EL (cell line): ENCODE measurements around the gene ANTXR2.
"Not testable (repeated sequence)": the region's sequence is repeated elsewhere in the genome, so short reads cannot be mapped to it uniquely, and the experiment has no call there.

Experiments
- DNase-seq: peaks from one replicate; pipeline ENCODE4 v3.0.0-alpha.2; 2016

Gene ANTXR2

GRCh38 chr4:80072744-80073472 lies at the start of gene ANTXR2:
TSS of gene ANTXR2 (minus strand) at chr4:80073229. CDS start at chr4:80072560, 669 bp downstream.
- DNase-seq: peak; percentile 97

DNA sequence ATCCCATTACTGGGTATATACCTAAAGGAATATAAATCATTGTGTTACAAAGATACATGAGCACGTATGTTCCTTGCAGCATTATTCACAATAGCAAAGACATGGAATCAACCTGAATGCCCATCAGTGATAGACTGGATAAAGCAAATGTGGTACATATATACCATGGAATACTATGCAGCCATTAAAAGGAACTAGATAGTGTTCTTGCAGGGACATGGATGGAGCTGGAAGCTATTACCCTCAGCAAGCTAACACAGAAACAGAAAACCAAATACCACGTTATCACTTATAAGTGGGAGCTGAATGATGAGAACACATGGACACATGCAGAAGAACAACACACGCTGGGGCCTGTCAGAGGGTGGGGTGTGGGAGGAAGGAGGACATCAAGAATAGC lies 48.8 kb upstream of the ANTXR2 start:
- DNase-seq: not testable (repeated sequence)

GRCh38 chr4:80119620-80120019 lies 46.6 kb upstream of the ANTXR2 start:
- DNase-seq: not testable (repeated sequence)

DNA sequence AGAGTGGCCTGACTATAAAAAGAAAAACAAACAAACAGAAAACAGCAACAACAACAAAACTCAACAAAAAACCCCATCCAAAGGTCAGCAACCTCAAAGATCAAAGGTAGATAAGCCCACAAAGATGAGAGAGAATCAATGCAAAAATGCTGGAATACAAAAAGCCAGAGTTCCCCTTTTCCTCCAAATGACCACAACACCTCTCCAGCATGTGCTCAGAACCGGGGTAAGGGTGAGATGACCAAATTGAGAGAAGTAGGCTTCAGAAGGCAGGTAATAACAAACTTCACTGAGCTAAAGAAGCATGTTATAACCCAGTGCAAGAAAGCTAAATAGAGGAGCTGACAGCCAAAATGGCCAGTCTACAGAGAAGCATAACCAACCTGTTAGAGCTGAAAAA lies 43.5 kb upstream of the ANTXR2 start:
- no peak for DNase-seq

DNA sequence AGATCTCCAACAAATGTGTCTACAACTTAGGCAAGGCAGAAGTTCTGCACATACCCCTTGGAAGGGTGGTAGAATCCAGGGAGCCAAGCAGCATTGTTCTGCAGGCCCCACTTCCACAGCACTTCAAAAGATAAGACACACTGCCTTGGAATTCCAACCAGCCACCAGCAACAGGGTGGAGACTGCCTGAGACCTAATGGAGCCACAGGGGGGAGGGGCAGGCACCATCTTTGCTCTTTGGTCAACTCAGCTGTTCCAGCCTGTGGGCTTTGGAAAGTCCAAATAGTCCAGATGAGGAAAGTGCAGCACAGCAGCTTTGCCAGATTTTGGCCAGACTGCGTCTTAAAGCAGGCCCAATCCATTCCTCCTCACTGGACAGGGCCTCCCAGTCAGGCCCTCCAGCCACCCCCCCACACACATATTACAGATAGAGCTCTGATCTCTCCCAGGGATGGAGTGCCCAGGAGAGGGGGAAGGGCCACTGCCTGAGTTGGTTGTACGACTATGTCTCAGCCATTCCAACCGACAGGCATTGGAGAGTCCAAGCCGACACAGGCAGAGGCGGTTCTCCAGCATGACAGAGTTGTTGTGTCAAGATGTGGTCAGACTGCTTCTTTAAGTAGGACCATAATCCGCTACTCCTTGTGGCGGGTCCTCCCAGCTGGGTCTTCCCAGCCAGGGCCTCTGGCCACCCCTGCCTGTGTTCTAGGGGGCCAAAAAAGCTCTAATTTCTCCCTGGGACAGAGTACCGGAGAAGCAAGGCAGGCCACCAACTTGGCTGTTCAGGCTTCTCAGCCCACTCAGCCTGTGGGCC lies 42.5 kb upstream of the ANTXR2 start:
- DNase-seq: peak; percentile 48

GRCh38 chr4:80114732-80115265 lies 41.8 kb upstream of the ANTXR2 start:
- no peak for DNase-seq

DNA sequence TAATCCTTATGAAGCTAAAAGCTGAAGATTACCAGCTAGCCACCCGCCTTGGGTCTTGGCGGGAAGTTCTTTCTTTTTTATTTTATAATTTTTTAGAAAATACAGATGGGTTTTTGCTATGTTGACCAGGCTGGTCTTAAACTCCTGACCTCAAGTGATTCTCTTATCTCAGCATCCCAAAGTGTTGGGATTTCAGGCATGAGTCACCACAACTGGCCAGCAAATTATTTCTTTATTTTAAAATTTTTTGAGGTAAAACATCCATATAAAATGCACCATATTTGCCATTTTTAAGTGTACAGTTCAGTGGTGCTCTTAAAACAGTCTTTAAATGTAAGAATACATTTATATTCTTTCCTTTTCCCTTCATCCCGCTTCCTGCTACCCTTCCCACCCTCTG lies 40.6 kb upstream of the ANTXR2 start:
- DNase-seq: no peak

- DNase-seq: no peak
Measured at GRCh38 chr4:80112236-80112635, 39.2 kb upstream of the ANTXR2 start.

- DNase-seq: no peak
Measured at GRCh38 chr4:80111276-80111675, 38.2 kb upstream of the ANTXR2 start.

- no peak for DNase-seq
Measured at GRCh38 chr4:80107374-80107773, 34.3 kb upstream of the ANTXR2 start.

DNA sequence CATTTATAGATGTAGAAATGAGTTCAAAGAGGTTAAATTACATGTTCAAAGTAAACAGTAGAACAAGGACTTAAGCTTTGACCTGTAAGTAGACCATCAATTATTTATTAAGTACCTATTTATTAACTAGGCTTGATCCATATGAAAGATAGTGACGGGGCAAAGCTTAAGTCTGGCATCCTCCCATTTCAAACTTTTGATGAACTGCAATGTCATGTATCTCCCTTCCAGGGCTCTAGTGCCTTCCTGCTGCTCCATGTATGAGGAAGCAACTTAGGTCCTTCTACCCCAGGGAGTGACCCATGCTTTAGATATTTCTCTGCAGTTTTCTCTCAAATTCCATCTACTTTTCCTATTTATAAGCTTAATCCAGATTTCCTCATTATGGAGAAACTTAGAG lies 31.9 kb upstream of the ANTXR2 start:
- DNase-seq: no peak

- DNase-seq: no peak
Measured at GRCh38 chr4:80103629-80104028, 30.6 kb upstream of the ANTXR2 start.

GRCh38 chr4:80101792-80102116 lies 28.7 kb upstream of the ANTXR2 start:
- DNase-seq: no peak

- DNase-seq: no peak
Measured at GRCh38 chr4:80101071-80101791, 28.2 kb upstream of the ANTXR2 start.

DNA sequence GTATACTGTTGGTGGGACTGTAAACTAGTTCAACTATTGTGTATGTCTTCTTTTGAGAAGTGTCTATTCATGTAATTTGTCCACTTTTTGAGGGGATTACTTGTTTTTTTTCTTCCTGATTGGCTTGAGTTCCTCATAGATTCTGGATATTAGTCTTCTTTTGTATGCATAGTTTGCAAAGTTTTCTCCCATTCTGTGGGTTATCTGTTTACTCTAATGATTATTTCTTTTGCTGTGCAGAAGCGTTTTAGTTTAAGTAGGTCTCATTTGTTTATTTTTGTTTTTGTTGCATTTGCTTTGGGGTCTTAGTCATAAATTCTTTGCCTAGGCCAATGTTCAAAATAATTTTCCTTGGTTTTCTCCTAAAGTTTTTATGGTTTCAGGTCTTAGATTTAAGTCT lies 26.6 kb upstream of the ANTXR2 start:
- DNase-seq: no peak

- DNase-seq: no peak
Measured at GRCh38 chr4:80098635-80099034, 25.6 kb upstream of the ANTXR2 start.

DNA sequence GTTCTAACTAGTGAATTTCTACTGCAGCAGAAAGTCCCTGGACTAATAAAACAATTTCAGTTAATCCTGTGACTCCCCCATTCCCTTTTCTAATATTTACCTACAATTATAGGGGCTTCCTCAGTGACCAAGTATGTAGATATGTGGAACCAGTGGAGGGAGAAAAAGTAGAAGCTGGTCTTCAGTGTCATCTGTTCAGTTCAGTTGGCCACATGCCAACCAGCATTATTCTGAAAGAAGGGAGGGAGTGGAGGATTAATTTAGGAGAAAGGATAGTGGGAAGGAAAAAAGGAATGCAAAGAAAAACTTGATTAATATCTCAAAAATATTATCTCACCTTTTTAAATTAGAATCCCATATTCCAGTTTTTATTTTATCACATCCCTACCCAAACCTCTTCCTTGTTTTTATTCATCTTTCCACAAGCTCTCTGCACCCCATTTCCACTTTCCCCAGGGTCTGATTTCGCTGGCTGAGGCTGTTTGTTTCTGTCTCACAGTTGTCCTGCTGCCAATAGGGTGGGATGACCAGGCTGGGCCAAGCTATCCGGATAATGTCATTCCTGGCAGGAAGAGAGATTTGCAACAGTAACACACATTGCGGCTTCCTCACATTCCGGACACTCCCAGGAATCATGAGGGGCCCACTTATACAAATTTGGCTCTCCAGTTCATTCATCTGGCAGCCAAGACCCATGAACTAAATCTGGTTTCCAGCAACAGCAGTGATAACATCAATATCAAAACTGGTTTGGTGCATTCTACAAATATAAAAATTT lies 24.6 kb upstream of the ANTXR2 start:
- DNase-seq: peak; percentile 85

DNA sequence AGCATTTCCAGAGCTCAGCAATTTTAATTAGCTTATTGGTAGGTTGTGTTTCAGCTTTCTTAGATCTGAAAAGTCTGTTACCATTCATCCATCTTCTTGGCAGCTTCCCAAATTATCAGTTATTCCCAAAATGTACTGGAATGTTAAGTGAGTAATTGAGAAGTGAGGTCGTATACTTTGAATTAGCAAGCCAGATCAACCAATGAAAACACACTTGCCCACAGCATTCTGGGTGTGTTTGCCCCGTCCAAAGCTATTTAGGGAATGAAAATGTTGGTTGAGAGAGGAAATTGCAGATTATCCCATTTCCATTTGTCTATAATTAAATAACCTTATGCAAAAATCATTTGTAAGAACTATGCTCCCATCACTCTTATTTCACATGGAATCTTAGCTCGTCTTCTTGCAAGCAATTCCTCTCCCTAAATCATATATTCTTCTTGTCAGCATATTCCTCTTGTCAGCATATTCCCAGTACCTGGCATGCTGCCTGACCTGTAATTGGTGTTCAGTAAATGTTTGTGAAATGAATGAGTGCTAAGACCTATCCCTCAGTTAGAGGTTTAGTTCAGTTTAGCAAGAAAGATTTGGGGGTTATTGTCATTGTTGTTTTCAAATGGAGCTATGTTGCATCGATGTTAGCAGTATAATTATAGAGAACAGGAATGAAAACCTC lies 23.3 kb upstream of the ANTXR2 start:
- peak; percentile 9 for DNase-seq

DNA sequence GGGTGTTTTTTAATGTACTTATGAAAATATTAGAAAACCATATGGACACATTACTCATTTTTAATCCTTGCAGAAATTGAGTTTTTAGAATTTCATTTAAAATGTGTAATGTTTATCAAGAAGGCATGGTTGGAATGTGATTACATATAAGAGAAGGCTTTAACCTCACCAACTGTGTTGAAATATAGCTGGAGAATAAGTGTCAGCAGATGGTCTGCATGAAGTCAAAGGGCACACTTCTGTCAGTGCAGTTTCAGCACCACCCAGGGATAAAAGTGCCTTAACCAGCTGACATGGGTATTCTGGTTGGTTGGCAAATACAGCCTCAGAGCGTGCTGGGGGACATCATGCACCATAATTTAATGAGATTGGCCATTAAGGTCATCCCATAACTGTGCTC lies 21.2 kb upstream of the ANTXR2 start:
- peak; percentile 65 for DNase-seq

- DNase-seq: no peak
Measured at GRCh38 chr4:80093563-80093962, 20.5 kb upstream of the ANTXR2 start.

DNA sequence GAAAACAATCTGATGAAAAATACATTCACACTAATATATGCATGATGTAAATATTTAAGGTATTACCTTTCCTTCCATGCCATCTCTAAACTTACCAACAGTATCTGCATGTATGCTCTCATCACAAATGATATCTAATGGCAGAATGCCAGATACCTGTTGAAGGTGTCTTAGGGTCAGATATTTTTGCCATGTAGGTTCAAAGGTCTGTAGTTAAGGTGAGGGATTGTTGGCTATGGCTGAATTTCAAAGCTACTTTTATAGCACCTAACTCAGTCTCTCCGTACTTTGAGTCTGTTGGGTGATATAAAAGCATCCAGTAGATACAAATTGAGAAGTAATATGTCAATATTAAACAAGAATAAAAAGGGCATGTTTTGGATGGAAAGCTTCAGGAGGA lies 19.8 kb upstream of the ANTXR2 start:
- no peak for DNase-seq

DNA sequence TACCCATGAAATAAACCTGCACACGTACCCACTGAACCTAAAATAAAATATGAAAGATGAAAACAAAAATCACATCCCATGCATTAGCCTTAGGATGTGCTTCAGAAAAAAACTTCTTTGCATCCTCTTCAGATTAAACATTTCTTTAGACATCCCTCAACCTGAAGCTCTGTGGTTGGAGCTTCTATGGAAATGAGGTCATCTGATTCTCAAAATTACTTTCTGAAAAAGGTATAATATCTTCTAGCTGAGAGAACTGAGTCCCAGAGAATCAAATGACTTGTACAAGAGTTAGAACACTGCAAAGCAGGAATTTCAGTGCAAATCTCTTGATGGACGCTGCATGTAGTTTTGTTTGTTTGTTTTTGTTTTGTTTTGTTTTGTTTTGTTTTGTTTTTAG lies 19.1 kb upstream of the ANTXR2 start:
- DNase-seq: no peak
